SK-N-DZ (cell line): ENCODE data around the gene ATG2A.
"Not testable (repeated sequence)": the region's sequence is repeated elsewhere in the genome, so short reads cannot be mapped to it uniquely, and the experiment has no call there.

ENCODE experiments used
- DNase-seq: peaks from one replicate; pipeline ENCODE4 v3.0.0-alpha.2; 2015; ENCODE audit warnings: low spot score
- small RNA-seq, 2 experiments: library from RNA; depleted of rRNA; stranded (forward); fragments of <200 nt; gene quantifications; one replicate each; pipeline ENCODE3, GENCODE V24; 2014

ATG2A gene

GRCh38 chr11:64854534-64855502, 62.2 kb downstream of the ATG2A start:
- no peak for DNase-seq

GRCh38 chr11:64854157-64854533, 62.9 kb downstream of the ATG2A start:
- no peak for DNase-seq

GRCh38 chr11:64853709-64854108, 63.3 kb downstream of the ATG2A start:
- DNase-seq = no peak

- DNase-seq = no peak
These were observed 64.1 kb downstream of the ATG2A start for GRCh38 chr11:64852804-64853509.

GRCh38 chr11:64851831-64852351, 65.1 kb downstream of the ATG2A start:
- DNase-seq = no peak

- DNase-seq = no peak
These were observed 65.9 kb downstream of the ATG2A start for GRCh38 chr11:64850979-64851567.

- no peak for DNase-seq
These were observed 67.2 kb downstream of the ATG2A start for GRCh38 chr11:64849598-64850356.

- no peak for DNase-seq
These were observed 68.0 kb downstream of the ATG2A start for GRCh38 chr11:64848826-64849597.

GRCh38 chr11:64848214-64848825, 68.7 kb downstream of the ATG2A start:
- DNase-seq = no peak

GRCh38 chr11:64846998-64847666, 69.9 kb downstream of the ATG2A start:
- peak; percentile 93 for DNase-seq

- DNase-seq = not testable (repeated sequence)
These were observed 71.3 kb downstream of the ATG2A start for GRCh38 chr11:64845776-64846129.

- no peak for DNase-seq
These were observed 71.8 kb downstream of the ATG2A start for GRCh38 chr11:64845129-64845775.

Small RNAs within 50 kb of the gene (small RNA-seq; reads per million reads assigned to genes)
- gene MIR6749 (0 reads per million in 2 experiments), gene MIR6750 (0 reads per million in 2 experiments)
